Type B pancreatic cell (in vitro differentiated cells): ENCODE measurements around the gene RAD50. TPM values are rescaled to one million over a fixed set of nuclear protein-coding genes. Genes with fewer than 3 reads are reported as not detected.

ENCODE experiments used
- DNase-seq: peaks from one replicate; pipeline ENCODE4 v3.0.0; 2021; ENCODE audit warnings: mixed read lengths; ENCODE audit not compliant: unreplicated experiment; ENCODE audit errors: extremely low spot score
- H3K27ac Mint-ChIP-seq: 2 replicates; pipeline ENCODE4 v1.8.0; 2021; ENCODE audit warnings: mild to moderate bottlenecking, mixed read lengths
- H3K27me3 Mint-ChIP-seq: 2 replicates; pipeline ENCODE4 v1.8.0; 2021; ENCODE audit warnings: mixed read lengths
- H3K36me3 Mint-ChIP-seq: 2 replicates; pipeline ENCODE4 v1.8.0; 2021; ENCODE audit warnings: mixed read lengths
- H3K4me1 Mint-ChIP-seq: one replicate; pipeline ENCODE4 v1.8.0; 2021; ENCODE audit warnings: mixed read lengths; ENCODE audit not compliant: unreplicated experiment
- H3K4me3 Mint-ChIP-seq: 2 replicates; pipeline ENCODE4 v1.8.0; 2021; ENCODE audit warnings: mild to moderate bottlenecking, mixed read lengths
- H3K9me3 Mint-ChIP-seq: 2 replicates; pipeline ENCODE4 v1.8.0; 2021; ENCODE audit warnings: mixed read lengths
- total RNA-seq: library from RNA; stranded (reverse); gene quantifications from 2 replicates; pipeline ENCODE4 v1.2.1, GENCODE V29; 2021; ENCODE audit warnings: low replicate concordance
- TF ChIP-seq, protein P1 (sequence below): fragments of 200-600 bp; sonication (generic); conservative IDR thresholded peaks from 2 replicates; pipeline ENCODE4 v1.5.0; 2021; ENCODE audit warnings: antibody characterized with exemption, mild to moderate bottlenecking

The RAD50 gene
- total RNA-seq, 1 donor from 2014 or later: 41.3 TPM

DNA sequence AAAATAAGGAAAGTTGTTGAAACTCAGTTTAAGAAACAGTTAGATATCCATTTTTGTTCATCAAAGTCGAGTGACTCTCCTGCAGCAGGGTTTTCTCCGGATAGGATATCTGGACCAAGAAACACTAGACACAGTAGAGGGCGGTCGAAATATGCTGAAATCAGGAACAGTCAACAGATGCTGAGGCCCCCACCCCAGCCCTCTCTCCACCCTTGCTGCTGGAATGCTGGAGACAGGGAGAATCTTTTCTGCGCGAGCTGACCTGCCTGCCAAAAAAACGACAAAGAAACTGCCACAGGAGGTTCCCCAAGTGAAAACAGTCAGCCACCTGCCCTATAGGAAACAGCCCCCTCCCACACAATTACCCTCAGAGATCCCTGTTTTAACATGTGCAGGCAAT is 96.9 kb downstream of the RAD50 start:
- Mint-ChIP-seq H3K9me3 (no peaks in the 10 kb centered on the region), H3K4me1 (no peaks in the 10 kb centered on the region), H3K27me3 (peaks cover 47% of the 10 kb centered on the region), H3K27ac (no peak overlapping the region), H3K4me3 (no peak overlapping the region), H3K36me3 (no peaks in the 10 kb centered on the region)
- no peak for DNase-seq
- TF ChIP-seq, protein P1, sequence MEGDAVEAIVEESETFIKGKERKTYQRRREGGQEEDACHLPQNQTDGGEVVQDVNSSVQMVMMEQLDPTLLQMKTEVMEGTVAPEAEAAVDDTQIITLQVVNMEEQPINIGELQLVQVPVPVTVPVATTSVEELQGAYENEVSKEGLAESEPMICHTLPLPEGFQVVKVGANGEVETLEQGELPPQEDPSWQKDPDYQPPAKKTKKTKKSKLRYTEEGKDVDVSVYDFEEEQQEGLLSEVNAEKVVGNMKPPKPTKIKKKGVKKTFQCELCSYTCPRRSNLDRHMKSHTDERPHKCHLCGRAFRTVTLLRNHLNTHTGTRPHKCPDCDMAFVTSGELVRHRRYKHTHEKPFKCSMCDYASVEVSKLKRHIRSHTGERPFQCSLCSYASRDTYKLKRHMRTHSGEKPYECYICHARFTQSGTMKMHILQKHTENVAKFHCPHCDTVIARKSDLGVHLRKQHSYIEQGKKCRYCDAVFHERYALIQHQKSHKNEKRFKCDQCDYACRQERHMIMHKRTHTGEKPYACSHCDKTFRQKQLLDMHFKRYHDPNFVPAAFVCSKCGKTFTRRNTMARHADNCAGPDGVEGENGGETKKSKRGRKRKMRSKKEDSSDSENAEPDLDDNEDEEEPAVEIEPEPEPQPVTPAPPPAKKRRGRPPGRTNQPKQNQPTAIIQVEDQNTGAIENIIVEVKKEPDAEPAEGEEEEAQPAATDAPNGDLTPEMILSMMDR: no peak

DNA sequence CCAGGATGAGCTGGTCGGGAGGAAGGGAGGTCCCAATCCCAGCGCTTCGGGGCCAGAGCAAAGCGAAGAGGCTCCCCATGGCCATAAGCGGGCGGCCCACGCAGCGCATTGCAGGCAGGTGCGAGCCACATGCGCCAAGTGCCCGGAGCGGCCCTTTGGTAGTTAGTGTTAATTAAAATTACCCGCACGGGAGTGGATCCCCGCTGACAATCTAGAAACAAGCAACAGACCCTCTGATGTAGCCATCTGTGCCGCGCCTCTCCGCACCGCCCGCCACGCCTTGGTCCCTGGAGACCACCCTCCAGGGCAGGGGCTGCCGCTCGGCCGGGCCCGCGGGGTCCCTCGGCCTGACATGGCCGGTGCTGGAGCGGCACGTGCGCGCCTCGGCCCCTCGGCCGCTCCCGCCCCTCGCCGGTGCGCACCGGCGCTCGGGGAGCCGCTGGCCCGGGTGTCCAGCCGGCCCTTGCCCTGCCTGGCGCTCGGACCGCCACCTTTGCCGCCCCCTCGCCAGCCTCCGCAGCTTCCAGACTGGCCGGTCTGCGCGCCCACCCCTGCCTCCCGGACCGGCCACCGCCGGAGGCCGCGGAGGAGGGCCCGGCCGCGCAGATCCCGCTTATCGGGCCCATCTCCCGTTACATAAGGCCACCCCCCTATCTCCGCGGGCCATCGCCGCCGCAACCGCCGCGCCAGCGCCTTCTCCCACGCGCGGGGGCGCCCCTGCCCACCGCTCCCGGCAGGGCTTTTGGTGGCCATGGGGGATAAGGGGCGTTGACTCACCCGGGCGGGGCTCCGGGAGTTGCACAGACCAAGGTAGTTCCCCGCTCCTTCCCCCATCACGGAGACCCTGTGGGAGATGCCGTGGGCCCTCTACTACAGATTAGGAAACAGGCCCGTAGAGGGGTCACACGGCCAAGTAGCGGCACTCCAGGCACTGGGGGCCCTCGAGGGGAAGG is 99.3 kb downstream of the RAD50 start:
- TF ChIP-seq, protein P1: no peak
- peak; percentile 70 for DNase-seq
- Mint-ChIP-seq H3K4me3 (peak overlapping the region; percentile 45), H3K4me1 (peaks cover 3% of the 10 kb centered on the region), H3K9me3 (no peaks in the 10 kb centered on the region), H3K27me3 (peaks cover 47% of the 10 kb centered on the region), H3K27ac (no peak overlapping the region), H3K36me3 (no peaks in the 10 kb centered on the region)

DNA sequence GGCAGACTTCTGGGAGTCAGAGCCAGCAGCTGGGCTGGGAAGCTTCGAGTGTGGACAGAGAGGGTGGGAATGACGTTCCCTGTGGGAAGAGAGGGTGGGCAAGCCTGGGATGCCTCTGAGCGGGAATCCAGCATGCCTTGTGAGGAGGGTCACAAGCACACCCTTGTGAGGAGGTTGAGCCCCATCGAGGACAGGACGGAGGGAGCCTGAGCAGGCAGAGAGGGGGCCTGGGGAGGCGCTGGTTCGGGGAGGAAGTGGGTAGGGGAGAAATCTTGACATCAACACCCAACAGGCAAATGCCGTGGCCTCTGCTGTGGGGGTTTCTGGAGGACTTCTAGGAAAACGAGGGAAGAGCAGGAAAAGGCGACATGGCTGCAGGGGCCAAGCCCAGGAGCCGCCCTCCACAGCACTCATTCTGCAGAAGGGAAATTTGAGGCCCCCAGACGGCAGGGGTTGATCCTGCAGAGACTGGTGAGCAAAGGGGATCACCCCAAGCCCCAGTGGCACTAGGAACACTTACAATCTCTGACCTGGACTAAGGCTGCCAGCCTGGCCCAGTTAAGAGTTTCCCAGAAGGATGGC is 100.1 kb downstream of the RAD50 start:
- DNase-seq: peak; percentile 64
- Mint-ChIP-seq H3K9me3 (no peaks in the 10 kb centered on the region), H3K36me3 (no peaks in the 10 kb centered on the region), H3K4me1 (peaks cover 4% of the 10 kb centered on the region), H3K4me3 (peak overlapping the region; percentile 36), H3K27me3 (peaks cover 46% of the 10 kb centered on the region), H3K27ac (no peak overlapping the region)
- TF ChIP-seq, protein P1: no peak

DNA sequence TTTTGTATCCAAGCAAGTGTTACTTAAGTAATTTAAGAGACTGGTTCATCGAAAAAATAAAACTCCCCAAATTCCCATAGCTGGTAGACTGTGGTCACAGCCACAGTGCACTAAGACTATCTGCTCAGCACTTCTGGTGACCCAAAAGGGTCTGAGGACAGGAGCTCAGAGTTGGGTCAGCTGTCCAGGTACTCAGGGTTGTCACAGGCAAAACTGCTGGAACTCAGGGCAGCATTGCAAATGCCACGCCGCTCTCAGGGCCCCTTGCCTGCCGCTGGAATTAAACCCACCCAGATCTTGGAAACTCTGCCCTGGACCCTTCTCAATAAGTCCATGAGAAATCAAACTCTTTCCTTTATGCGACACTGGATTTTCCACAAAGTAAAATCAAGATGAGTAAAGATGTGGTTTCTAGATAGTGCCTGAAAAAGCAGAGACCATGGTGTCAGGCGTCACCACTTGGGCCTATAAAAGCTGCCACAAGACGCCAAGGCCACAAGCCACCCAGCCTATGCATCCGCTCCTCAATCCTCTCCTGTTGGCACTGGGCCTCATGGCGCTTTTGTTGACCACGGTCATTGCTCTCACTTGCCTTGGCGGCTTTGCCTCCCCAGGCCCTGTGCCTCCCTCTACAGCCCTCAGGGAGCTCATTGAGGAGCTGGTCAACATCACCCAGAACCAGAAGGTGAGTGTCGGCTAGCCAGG is 101.1 kb downstream of the RAD50 start, which contains the start of gene IL13:
Gene IL13, plus strand, starts transcription at position 498 of the 705 bp plus-strand sequence. Its CDS starts 14 bp downstream, at position 512.
- Mint-ChIP-seq H3K4me3 (peak within 1 kb of the TSS; percentile 57), H3K27ac (no peak within 1 kb of the TSS)

More for the DNA sequence above, 101.1 kb downstream of the RAD50 start, which contains the start of gene IL13:
- H3K27me3 Mint-ChIP-seq: peaks cover 42% of the 10 kb centered on the region
- H3K36me3 Mint-ChIP-seq: no peaks in the 10 kb centered on the region
- DNase-seq: peak; percentile 58
- H3K9me3 Mint-ChIP-seq: no peaks in the 10 kb centered on the region
- TF ChIP-seq, protein P1: no peak
- peaks cover 4% of the 10 kb centered on the region for H3K4me1 Mint-ChIP-seq
